ENCODE data around the gene PLXNB3.

The PLXNB3 gene

GRCh38 chrX:153763989-153764755 is at the start of gene PLXNB3:
Gene PLXNB3, plus strand, starts transcription at chrX:153764249. Its CDS starts 1,287 bp downstream, at chrX:153765536.
- FAIRE-seq (peak; percentile 20), DNase-seq (ENCODE audit: insufficient read length, low spot score) (peak; percentile 84)
- no peak for TF ChIP-seq POLR2A (IDR thresholded peaks at IDR 0.05; ENCODE audit: low read depth, low read length)

GRCh38 chrX:153714256-153714655 is 49.8 kb upstream of the PLXNB3 start:
- DNase-seq (ENCODE audit: insufficient read length, low spot score) (no peak), FAIRE-seq (no peak)
- no peak for TF ChIP-seq POLR2A (IDR thresholded peaks at IDR 0.05; ENCODE audit: low read depth, low read length)

- DNase-seq (ENCODE audit: insufficient read length, low spot score) (no peak), FAIRE-seq (no peak)
Observed at GRCh38 chrX:153717445-153717844, 46.6 kb upstream of the PLXNB3 start.

DNA sequence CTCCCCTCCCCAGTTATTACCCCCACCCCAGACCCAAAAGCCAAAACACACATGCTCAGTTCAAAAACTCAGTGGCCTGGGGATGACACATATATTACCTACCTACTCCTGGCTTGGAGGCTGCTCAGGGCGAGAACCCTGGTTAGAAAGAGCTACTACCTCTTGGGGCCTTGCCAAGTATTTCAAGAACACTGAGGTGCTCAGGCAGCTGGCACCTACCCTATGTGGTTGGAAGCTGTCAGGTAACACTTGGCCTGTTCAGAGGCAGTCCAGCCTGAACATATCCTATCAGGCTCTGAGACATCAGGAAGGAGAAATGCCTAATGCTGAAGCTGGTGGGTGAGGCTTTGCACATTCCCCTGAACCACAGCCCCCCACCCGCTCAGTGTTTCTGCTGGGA is 44.8 kb upstream of the PLXNB3 start:
- DNase-seq (ENCODE audit: insufficient read length, low spot score) (no peak), FAIRE-seq (no peak)
- TF ChIP-seq POLR2A (IDR thresholded peaks at IDR 0.05; ENCODE audit: low read depth, low read length) = no peak

More at GRCh38 chrX:153717445-153717844, 46.6 kb upstream of the PLXNB3 start:
- TF ChIP-seq POLR2A (IDR thresholded peaks at IDR 0.05; ENCODE audit: low read depth, low read length) = no peak

GRCh38 chrX:153719701-153720100 is 44.3 kb upstream of the PLXNB3 start:
- TF ChIP-seq POLR2A (IDR thresholded peaks at IDR 0.05; ENCODE audit: low read depth, low read length) = no peak
- DNase-seq (ENCODE audit: insufficient read length, low spot score) (no peak), FAIRE-seq (no peak)

DNA sequence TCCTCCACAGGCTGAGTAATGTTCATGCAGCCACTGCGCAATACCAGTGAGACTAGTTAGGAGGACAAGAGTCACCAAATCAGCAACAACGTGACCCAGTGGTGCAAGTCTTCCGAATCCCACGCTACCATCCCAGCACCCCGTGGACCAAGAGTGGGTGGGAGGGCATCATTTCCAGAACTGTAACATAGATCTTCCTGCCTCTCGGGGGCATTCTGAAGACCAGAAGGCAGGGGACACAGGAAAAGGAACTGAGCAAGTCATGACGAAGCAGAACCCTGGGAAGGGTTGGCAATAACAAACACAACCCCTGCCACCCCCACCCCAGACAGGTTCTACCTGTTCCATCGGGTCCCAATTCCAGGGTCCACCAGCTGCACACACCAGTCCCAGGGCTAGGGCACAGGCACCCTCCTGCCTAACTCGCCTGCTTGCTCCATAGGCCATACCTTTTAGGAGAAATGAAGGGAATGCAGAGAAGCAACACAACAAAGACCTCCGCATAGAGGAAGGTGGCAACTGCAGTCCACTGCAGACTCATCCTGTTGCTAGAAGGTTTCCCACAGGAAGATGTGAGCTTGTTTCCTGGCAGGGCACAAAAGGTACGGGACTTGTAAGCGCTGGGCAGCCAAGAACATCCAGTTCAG is 41.2 kb upstream of the PLXNB3 start:
- TF ChIP-seq POLR2A (IDR thresholded peaks at IDR 0.05; ENCODE audit: low read depth, low read length) = no peak
- DNase-seq (ENCODE audit: insufficient read length, low spot score) (no peak), FAIRE-seq (no peak)

DNA sequence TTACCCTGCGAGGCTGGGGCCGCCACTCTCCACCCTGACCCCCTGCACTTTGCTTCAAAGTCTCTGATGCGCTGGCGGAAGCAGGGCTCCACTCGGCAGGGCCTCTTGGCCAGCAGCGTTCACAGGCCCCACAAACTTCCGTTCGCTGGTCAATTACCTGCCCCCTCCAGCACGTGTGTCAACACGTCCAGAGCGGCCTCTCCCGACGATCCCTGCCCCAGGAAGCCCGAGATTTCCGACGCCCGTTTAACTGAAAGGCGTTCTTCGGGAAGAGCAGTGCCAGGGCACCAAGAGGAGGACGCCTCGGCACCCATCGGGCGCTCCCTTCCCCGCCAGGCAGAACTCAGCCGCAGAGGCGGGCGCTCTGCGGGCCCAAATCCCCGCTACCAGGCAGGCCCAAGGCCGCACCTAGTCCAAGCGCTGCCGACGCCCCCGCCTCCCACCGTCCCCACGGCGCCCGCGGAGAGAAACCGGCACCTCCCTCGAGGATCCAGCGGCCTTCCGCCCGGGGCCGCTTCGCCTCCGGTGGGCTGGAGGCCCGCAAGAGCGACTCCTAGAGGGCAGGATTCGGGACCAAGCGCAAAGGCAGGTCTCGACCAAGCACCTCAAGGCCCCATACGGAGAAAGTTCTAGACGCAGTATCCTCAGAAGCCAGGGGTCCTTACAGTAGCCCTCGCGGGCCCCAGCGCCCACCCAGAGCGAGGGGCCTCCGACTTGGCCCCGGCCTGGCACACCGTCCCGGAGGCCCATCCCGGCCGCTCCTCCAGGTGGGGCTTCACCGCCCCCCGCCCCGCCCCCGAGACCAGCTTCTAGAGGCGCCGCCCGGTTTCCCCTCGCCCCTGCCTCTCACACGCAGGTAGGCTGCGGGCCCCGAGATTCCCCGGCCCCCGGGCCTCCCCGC is 40.4 kb upstream of the PLXNB3 start:
- no peak for TF ChIP-seq POLR2A (IDR thresholded peaks at IDR 0.05; ENCODE audit: low read depth, low read length)
- no peak for FAIRE-seq
- no peak for DNase-seq (ENCODE audit: insufficient read length, low spot score)

DNA sequence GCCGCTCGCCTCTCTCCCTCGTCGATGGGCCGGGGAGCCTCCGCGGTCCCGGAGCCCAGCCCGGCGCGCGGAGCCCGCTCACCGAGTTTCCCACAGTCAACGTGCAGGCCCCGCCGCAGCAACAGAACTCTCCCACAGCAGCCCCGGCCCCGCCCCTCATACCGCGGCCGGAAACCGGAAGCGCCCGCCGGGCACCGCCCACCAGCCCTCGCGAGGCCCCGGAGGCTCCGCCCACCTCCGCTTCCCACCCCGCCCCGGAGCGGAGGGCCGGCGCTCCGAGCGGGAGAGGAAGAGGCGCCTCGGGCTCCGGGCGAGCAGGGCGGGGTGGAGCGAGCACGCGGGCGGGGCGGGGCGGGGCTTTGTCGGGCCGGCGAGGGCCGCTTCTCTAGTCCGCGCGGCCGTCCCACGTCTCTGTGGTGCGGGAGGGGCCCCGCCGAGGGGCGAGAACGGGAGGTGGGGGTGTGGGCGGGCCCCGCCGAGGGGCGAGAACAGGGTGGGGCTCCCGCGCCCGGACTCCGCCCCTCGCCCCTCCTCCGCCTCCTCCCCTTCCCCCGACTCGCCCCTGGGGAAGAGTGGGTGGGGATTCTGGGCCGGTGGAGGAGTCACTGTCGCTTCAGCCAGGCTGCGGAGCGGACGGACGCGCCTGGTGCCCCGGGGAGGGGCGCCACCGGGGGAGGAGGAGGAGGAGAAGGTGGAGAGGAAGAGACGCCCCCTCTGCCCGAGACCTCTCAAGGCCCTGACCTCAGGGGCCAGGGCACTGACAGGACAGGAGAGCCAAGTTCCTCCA is 39.6 kb upstream of the PLXNB3 start, which contains the start of the genes ABCD1 and BCAP31:
Gene ABCD1, plus strand, starts transcription at position 605 of the 787 bp plus-strand sequence. CDS start 411 bp downstream, outside the sequence.
Gene BCAP31, minus strand, starts transcription at position 136 of the 787 bp plus-strand sequence. CDS start 1,143 bp downstream, outside the sequence.
- TF ChIP-seq POLR2A (IDR thresholded peaks at IDR 0.05; ENCODE audit: low read depth, low read length) = peak; percentile 83
- DNase-seq (ENCODE audit: insufficient read length, low spot score) = peak; percentile 81
- no peak for FAIRE-seq

GRCh38 chrX:153725039-153725831 is 38.8 kb upstream of the PLXNB3 start:
- FAIRE-seq = no peak
- TF ChIP-seq POLR2A (IDR thresholded peaks at IDR 0.05; ENCODE audit: low read depth, low read length) = no peak; the same call in 1 of the 2 replicates
- no peak for DNase-seq (ENCODE audit: insufficient read length, low spot score)

GRCh38 chrX:153725832-153726285 is 38.2 kb upstream of the PLXNB3 start:
- no peak for TF ChIP-seq POLR2A (IDR thresholded peaks at IDR 0.05; ENCODE audit: low read depth, low read length)
- FAIRE-seq (no peak), DNase-seq (ENCODE audit: insufficient read length, low spot score) (no peak)

DNA sequence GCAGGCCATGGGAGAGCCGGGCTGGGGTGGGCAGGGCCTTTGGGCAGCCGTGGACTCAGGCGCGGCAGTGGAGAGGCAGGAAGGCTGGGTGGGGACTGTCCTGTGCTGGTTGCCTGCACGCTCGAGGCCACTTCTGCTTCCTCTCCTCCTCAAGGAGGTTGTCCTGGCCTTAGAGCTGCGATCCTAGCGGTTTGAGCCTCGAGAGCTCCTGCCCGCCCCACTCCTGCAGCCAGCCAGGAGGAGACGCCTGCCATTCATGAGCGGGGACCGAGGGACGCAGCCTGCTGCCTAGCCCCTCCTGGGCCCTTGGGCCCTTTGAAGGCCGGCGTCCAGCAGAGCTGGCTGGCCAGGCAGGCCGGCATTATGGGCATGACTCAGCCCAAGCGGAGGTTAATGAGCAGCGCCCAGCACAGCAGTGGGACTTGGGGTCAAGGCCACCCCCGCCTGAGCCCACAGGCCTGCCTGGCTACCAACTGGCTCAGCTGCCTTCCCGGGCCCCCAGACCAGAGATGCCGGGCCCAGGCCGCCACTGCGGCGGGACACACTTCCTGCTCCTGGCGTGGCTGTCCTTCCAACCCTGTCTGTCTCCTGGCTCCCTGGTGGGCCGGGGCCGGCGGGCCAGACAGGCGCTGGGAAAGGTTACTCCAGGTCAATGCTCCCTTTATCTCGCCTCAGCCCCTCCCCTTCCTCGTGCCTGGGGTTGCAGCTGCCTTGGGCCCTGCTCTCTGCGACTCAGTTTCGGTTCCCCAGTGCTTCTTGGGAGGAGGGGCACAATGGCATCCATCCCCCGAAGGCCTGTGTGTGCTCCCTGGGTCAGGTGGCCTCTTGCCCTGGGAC is 37.5 kb upstream of the PLXNB3 start:
- FAIRE-seq (no peak), DNase-seq (ENCODE audit: insufficient read length, low spot score) (peak; percentile 79)
- peak; percentile 51 for TF ChIP-seq POLR2A (IDR thresholded peaks at IDR 0.05; ENCODE audit: low read depth, low read length)
